ENCODE results near the gene TANK. TPM values are rescaled to one million over a fixed set of nuclear protein-coding genes. Genes with fewer than 3 reads are reported as not detected.

The TANK gene
- total and polyA plus RNA-seq, 2 donors (not counting 1 experiment from before 2014, with no cell fraction given), result 96.4 to 104 TPM

DNA sequence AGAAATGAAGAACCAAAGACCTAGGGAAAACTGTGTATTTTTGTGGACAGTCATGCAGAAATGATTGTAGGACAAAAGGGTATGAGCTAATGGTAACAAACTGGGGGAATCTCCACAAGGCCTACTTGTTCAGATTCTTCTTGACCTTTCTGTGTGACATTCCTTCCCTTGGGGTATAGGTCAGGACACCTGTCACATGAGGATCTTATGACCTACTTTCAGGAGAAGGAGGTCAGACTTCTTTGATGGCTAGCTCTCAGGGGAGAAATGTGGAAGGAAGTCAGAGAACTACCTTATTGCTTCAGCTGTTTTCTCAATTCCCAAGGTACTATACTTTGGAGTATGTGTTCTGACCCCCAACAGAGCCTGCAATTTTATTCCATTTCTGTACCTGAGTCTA, 40.7 kb upstream of the TANK start:
- Histone ChIP-seq H3K4me2 (ENCODE audit: extremely low read depth, insufficient read depth, low read length) (no peak overlapping the region), H3K4me3 (replicated peaks in 1 of 4; ENCODE audit: control extremely low read depth in 1 of 4, insufficient read depth in 1 of 4, low read depth in 3 of 4, low read length in 4 of 4) (no peak overlapping the region), H2AFZ (ENCODE audit: low read length) (no peak overlapping the region), H3K27ac (ENCODE audit: insufficient read depth, low read length) (no peak overlapping the region), H3K4me1 (ENCODE audit: control insufficient read depth, extremely low read depth, insufficient read depth, low read length) (peaks cover 12% of the 10 kb centered on the region), H3K9ac (ENCODE audit: insufficient read depth, low read length) (no peak overlapping the region), H3K9me3 (ENCODE audit: control insufficient read depth, insufficient read depth, low read depth, low read length) (no peaks in the 10 kb centered on the region), H3K36me3 (ENCODE audit: control insufficient read depth, insufficient read depth, low read length) (no peaks in the 10 kb centered on the region), H3K79me2 (ENCODE audit: control insufficient read depth, insufficient read depth, low read length) (no peaks in the 10 kb centered on the region), H3K27me3 (ENCODE audit: control insufficient read depth, insufficient read depth, low read length) (no peaks in the 10 kb centered on the region), H4K20me1 (ENCODE audit: control insufficient read depth, extremely low read depth, insufficient read depth, low read length) (no peaks in the 10 kb centered on the region)
- DNase-seq (ENCODE audit: low read depth in 2 of 2), result no peak
- TF ChIP-seq EZH2 (IDR thresholded peaks at IDR 0.05; ENCODE audit: low read length, missing control alignments), result no peak
- TF ChIP-seq, protein P1, sequence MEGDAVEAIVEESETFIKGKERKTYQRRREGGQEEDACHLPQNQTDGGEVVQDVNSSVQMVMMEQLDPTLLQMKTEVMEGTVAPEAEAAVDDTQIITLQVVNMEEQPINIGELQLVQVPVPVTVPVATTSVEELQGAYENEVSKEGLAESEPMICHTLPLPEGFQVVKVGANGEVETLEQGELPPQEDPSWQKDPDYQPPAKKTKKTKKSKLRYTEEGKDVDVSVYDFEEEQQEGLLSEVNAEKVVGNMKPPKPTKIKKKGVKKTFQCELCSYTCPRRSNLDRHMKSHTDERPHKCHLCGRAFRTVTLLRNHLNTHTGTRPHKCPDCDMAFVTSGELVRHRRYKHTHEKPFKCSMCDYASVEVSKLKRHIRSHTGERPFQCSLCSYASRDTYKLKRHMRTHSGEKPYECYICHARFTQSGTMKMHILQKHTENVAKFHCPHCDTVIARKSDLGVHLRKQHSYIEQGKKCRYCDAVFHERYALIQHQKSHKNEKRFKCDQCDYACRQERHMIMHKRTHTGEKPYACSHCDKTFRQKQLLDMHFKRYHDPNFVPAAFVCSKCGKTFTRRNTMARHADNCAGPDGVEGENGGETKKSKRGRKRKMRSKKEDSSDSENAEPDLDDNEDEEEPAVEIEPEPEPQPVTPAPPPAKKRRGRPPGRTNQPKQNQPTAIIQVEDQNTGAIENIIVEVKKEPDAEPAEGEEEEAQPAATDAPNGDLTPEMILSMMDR (conservative IDR thresholded peaks at IDR 0.05 in 1 of 2, IDR thresholded peaks at IDR 0.05 in 1 of 2; ENCODE audit: low read depth in 1 of 2, low read length in 2 of 2), result no peak

DNA sequence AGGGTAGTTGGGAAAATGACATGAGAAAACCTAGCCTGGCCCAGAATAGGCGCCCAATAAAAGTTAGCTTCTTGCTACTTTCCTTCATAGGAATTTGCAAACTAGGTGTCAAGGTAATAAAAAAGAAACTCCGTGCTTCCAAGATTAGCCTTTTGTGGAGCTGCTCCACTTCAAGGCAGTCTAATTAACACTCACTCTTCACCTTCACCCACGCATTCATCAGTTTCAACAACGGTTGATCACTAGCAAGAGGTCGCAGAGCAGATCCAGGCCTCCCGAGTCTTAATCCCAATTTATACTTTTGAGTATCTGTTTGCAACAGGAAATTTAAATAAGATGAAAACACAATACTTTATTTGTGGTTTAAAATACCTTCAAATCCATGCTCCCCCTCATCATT, 39.5 kb upstream of the TANK start:
- no peaks in the 10 kb centered on the region for H3K27me3 ChIP-seq (ENCODE audit: control insufficient read depth, insufficient read depth, low read length)
- no peak overlapping the region for H3K9ac ChIP-seq (ENCODE audit: insufficient read depth, low read length)
- H3K4me3 ChIP-seq (replicated peaks in 1 of 4; ENCODE audit: control extremely low read depth in 1 of 4, insufficient read depth in 1 of 4, low read depth in 3 of 4, low read length in 4 of 4), result no peak overlapping the region
- no peaks in the 10 kb centered on the region for H4K20me1 ChIP-seq (ENCODE audit: control insufficient read depth, extremely low read depth, insufficient read depth, low read length)
- H3K4me1 ChIP-seq (ENCODE audit: control insufficient read depth, extremely low read depth, insufficient read depth, low read length), result peaks cover 12% of the 10 kb centered on the region
- no peaks in the 10 kb centered on the region for H3K9me3 ChIP-seq (ENCODE audit: control insufficient read depth, insufficient read depth, low read depth, low read length)
- H3K27ac ChIP-seq (ENCODE audit: insufficient read depth, low read length), result no peak overlapping the region
- no peaks in the 10 kb centered on the region for H3K79me2 ChIP-seq (ENCODE audit: control insufficient read depth, insufficient read depth, low read length)
- H3K36me3 ChIP-seq (ENCODE audit: control insufficient read depth, insufficient read depth, low read length), result no peaks in the 10 kb centered on the region
- H3K4me2 ChIP-seq (ENCODE audit: extremely low read depth, insufficient read depth, low read length), result no peak overlapping the region
- no peak overlapping the region for H2AFZ ChIP-seq (ENCODE audit: low read length)
- DNase-seq (ENCODE audit: low read depth in 2 of 2), result no peak
- TF ChIP-seq, protein P1 (conservative IDR thresholded peaks at IDR 0.05 in 1 of 2, IDR thresholded peaks at IDR 0.05 in 1 of 2; ENCODE audit: low read depth in 1 of 2, low read length in 2 of 2), result no peak
- no peak for TF ChIP-seq EZH2 (IDR thresholded peaks at IDR 0.05; ENCODE audit: low read length, missing control alignments)

DNA sequence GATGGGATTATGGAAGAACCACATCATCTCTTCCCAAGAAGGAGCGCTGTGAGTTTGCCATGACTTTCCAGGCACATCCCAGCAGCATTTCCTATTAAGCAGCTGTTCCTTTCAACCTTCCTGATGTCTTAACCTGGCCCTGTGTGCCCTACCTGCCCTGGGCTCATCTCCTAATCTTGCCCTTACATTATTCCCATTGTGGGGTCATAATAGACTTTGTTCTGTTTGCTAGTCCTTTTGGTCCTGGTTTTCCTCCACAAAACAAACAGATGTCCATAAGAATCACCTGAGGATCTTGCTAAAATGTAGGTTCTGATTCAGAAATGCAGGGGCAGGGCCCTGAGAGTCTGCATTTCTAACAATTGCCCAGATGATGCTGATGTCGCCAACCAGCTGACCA, 38.6 kb upstream of the TANK start:
- no peaks in the 10 kb centered on the region for H3K9me3 ChIP-seq (ENCODE audit: control insufficient read depth, insufficient read depth, low read depth, low read length)
- no peaks in the 10 kb centered on the region for H3K27me3 ChIP-seq (ENCODE audit: control insufficient read depth, insufficient read depth, low read length)
- peaks cover 12% of the 10 kb centered on the region for H3K4me1 ChIP-seq (ENCODE audit: control insufficient read depth, extremely low read depth, insufficient read depth, low read length)
- H4K20me1 ChIP-seq (ENCODE audit: control insufficient read depth, extremely low read depth, insufficient read depth, low read length), result no peaks in the 10 kb centered on the region
- no peak overlapping the region for H3K9ac ChIP-seq (ENCODE audit: insufficient read depth, low read length)
- TF ChIP-seq, protein P1 (conservative IDR thresholded peaks at IDR 0.05 in 1 of 2, IDR thresholded peaks at IDR 0.05 in 1 of 2; ENCODE audit: low read depth in 1 of 2, low read length in 2 of 2), result no peak
- no peak for TF ChIP-seq EZH2 (IDR thresholded peaks at IDR 0.05; ENCODE audit: low read length, missing control alignments)
- H3K4me2 ChIP-seq (ENCODE audit: extremely low read depth, insufficient read depth, low read length), result no peak overlapping the region
- no peaks in the 10 kb centered on the region for H3K36me3 ChIP-seq (ENCODE audit: control insufficient read depth, insufficient read depth, low read length)
- no peak for DNase-seq (ENCODE audit: low read depth in 2 of 2)
- H3K4me3 ChIP-seq (replicated peaks in 1 of 4; ENCODE audit: control extremely low read depth in 1 of 4, insufficient read depth in 1 of 4, low read depth in 3 of 4, low read length in 4 of 4), result no peak overlapping the region
- no peak overlapping the region for H2AFZ ChIP-seq (ENCODE audit: low read length)
- H3K79me2 ChIP-seq (ENCODE audit: control insufficient read depth, insufficient read depth, low read length), result no peaks in the 10 kb centered on the region
- H3K27ac ChIP-seq (ENCODE audit: insufficient read depth, low read length), result no peak overlapping the region

Data from fibroblast of lung (primary cell).